Stimulated activated naive CD4-positive, alpha-beta T cell treated with Interleukin-2 at 50 U/mL for 16 hours (primary cell): Measurements from ENCODE around the gene B4GALNT3.

ENCODE experiments used
- DNase-seq: peaks from one replicate; lab custom pipeline; 2025; lab: John Stamatoyannopoulos, UW

Gene B4GALNT3

DNA sequence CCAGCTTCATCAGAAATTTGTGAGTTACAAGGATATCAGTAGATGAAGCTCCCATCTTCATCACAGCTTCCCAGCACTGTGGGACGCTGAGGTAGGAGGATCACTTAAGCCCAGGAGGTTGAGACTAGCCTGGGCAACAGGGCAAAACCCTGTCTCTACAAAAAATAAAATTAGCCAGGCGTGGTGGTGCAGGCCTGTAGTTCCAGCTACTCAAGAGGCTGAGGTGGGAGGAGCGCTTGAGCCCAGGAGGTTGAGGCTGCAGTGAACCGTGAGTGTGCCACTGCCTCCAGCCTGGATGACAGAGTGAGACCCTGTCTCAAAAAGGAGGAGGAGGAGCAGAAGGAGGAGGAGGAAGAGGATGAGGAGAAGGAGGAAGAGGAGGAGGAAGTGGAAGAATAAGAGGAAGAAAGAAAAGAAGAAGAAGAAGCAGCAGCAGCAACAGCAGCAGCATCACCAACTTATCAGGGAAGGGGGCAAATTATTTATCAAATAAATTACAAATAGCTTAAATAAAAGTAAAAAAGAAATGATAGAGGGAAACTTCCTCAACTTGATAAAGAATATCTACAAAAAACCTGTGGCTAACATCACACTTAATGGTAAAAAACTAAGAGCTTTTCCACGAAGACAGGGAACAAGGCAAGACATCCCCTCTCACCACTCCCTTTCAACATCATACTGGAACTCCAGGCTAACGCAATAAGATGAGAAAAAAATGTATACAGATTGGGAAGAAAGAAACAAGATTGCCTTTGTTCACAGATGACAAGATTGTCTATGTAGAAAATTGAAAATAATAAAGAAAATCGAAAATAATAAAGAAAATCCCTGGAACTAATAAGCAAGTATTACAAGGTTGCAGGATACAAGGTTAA, 133.9 kb downstream of the B4GALNT3 start:
- DNase-seq: no peak

DNA sequence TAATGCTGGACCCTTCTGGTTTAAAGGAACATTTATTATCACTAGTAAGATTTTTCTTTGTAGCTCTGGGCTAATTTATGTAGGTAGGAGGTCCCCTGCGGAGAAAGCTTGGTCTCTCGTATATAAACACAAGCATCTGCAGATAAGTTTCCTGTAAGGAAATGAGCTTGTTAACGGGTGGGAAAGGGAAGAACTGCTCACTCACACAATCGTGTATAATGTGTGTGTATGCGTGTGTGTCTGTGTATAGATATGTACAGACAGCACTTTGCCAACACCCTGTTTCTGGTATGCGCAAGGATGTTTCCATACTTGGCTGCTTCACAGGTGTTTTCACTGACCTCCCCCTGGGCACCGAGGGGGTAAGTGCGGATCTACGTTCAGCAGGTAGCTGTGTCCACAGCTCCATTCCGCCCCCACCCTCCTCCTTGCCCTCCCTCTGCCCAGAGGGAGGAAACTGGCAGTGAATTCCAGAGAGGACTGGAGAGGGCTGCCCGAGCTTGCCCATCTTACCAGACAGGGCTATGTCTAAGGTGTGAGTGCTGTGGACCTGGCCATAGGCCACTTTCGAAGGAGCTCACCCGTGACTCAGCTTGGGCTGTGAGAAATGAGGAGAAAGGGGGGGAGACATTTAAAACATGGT, 138.3 kb downstream of the B4GALNT3 start:
- no peak for DNase-seq

DNA sequence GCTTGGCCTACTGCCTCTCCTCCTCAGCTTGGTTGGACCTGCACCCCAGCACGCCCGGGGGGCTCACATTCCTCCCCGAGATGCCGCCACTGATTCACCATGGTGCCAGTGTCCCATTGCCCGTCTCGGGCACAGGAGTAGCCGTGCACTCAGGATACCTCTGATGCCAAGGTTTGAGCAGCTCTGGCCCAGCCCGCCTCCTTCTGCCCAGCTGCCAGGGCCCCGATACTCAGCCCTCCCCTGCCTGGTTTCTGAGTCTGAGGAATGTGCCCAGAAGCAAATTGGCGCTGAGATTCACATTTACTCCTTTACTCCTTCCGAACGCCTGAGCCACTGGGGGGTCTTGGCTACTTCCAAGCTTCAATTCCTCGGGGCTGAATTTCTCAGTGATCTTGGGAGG, 140.0 kb downstream of the B4GALNT3 start:
- no peak for DNase-seq

DNA sequence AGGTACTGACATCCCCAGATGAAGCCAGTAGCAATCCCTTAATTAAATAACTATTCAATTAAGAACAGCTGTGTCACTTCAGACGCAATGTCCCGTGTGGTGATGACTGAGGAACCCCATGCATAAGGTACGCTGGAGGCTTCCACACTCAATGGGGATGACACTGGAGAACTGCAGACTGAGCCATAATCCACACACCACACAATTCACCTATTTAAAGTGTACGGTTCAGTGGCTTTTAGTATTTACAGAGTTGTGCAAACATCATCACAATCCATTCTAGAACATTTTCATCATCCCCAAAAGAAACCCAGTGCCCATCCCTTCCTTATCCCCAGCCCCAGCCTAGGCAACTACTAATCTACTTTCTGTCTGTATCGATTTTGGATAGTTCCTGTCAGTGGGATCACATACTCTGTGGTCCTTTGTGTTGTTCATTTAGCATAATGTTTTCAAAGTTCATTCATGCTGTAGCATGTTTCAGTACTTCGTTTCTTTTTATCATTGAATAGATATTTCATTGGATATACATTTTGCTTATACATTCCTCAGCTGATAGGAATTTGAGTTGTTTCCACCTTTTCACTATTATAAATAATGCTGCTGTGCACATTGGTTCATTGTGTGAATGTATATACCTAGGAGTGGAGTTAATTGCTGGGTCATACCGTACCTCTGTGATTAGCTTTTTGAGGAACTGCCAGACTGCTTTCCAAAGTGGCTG, 142.4 kb downstream of the B4GALNT3 start:
- DNase-seq: no peak

DNA sequence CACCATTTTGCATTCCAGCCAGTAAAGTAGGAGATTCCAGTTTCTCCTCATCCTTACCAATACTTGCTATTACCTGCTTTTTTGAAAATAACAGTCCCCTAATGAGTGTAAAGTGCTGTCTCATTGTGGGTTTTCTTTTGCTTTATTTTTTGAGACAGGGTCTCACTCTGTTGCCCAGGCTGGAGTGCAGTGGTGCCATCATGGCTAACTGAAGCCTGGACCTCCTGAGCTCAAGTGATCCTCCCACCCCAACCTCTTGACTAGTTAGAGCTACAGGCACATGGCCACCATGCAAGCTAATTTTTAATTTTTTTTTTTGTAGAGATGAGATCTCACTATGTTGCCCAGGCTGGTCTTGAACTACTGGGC, 142.9 kb downstream of the B4GALNT3 start:
- no peak for DNase-seq

DNA sequence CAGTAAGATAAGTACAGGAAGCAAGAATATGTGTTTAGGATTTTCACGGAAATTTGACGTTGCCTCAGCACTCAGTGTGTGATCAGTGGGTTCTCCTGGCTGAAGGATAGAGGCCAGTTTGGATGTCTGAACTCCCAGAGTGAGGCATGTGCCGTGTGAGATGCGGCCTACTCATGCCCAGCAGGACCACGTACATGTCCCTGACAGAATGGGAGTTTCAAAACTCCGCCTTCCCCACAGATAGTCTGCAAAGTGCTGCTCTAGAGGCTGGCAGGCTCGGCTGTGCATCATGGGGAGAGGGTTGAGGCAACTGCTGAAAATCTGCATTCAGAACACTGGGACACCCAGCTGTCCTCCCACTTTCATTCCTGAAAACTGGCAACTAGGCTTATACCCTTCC, 145.2 kb downstream of the B4GALNT3 start:
- no peak for DNase-seq

DNA sequence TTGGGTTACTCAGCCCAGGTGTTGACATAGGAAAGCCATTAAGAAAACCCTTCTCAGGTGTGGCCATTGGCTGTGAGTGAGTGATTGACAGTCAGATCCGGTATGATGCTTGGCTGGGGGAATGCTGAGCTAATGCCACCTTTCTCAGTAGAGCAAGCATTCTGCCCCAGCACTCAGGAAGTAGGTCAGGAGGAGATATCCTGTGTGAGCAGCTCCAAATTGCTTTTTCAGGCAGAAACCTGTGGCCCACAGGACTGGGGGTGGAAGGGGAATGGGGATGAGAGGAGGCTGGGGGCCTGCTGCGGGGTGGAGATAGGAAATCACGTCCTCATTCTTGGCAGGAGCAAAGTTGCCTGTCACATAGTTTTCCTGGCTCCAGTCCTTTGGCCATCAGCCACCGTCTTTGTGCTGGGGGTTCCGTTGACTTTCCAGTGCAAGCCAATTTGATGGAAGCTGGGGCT, 147.8 kb downstream of the B4GALNT3 start:
- DNase-seq: no peak

DNA sequence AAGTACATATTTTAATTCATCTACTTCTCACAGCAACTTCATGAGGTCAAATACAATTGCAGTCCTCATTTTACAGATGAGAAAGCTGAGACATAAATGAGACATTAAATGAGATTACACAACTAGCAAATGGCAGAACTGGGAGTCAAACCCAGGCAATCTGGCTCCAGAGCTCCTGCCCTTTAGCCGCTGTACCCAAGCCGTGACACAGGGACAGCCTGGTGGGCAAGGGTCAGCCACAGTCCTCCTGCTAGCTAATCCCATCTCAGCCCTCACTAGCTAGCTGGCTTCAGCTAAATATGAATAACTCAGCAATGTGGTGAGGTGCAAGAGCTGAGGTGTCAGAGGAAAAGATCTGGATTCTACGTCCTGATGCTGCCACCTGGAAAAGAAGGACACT, 148.7 kb downstream of the B4GALNT3 start:
- no peak for DNase-seq

DNA sequence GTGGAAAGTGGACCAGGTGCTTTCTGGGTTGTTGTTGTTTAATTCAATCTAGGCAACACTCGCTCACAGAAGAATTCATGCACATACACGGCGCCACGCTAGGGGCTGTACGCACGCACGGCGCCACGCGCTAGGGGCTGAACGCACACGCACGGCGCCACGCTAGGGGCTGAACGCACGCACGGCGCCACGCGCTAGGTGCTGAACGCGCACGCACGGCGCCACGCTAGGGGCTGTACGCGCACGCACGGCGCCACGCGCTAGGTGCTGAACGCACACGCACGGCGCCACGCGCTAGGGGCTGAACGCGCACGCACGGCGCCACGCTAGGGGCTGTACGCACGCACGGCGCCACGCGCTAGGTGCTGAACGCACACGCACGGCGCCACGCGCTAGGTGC, 149.2 kb downstream of the B4GALNT3 start:
- no peak for DNase-seq

DNA sequence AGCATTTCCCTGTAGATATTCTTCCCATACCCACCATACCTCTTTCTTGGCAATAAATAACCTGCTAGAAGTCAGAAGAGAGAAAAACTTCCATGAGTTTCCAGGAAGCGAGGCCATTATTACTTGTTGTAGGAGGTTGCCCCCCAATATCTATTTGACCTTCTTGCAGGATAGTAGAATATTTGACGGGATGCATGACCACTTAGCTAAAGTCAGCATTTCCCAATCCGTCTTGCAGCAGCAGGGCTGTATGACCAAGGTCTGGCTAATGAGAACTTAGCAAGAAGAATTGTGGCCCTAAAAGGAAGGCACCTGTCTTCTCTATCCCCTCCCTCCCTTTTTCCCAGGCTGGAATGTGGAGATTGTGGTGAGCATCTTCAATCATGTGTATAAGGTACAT, 152.0 kb downstream of the B4GALNT3 start:
- DNase-seq: no peak

DNA sequence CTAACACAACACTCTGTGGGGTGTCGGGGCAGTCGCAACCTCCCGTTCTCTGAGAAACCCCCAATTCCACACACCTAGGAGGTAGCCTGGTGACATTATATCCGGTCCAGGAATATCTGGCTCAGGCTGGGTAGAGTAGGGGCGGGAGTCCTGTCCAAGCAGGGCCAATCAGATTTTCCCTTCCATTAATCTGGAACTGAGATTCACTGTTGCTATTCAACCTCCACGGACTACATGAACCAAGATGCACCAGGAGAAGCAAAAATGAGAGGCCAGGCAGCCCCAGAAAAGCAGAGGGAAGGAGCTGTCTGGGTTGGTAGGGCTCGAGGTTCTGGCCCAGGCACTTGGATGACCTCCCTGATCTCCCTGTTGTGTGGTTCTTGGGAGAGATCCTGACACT, 152.6 kb downstream of the B4GALNT3 start:
- DNase-seq: no peak

DNA sequence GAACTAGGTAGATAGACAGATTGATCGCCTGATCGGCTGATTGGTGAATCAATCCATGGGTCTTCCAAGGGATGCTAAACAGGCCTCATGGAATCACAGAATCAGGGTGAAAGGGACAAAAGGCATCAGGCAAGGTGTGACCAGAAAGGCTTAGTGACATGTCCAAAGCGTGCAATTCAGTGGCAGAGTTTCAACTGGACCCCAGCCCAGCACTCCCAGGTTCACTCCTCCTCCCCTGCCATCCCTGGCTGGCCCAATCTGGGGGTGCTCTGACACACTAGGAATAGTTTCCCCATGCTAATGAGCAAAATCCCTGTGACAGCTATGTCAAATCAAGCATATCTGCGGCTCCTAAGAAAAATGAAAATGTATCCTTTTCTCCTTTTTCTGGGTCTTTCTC, 153.1 kb downstream of the B4GALNT3 start:
- no peak for DNase-seq
